ENCODE results near the gene TKTL1. TPM values are rescaled to one million over a fixed set of nuclear protein-coding genes. Genes with fewer than 3 reads are reported as not detected.

The TKTL1 gene
- total RNA-seq, 2 experiments from 2014 or later: 1.7 to 2.3 TPM

GRCh38 chrX:154371017-154371788, 75.6 kb downstream of the TKTL1 start:
- Mint-ChIP-seq H3K27ac (peak overlapping the region; percentile 80), H3K36me3 (ENCODE audit: low read depth) (peaks cover 32% of the 10 kb centered on the region), H3K9me3 (no peaks in the 10 kb centered on the region), H3K4me3 (peak overlapping the region; percentile 96), H3K4me1 (ENCODE audit: low read depth) (peaks cover 22% of the 10 kb centered on the region), H3K27me3 (no peaks in the 10 kb centered on the region)
- Histone ChIP-seq H3K27ac (ENCODE audit: low read depth in 1 of 2, low read length in 2 of 2) (peak overlapping the region in 1 of 2 donors; percentile 96), H3K36me3 (ENCODE audit: insufficient read depth, low read length) (peaks cover 21% of the 10 kb centered on the region), H3K27me3 (ENCODE audit: control insufficient read depth in 1 of 2, insufficient read depth in 2 of 2, low read length in 2 of 2) (no peaks in the 10 kb centered on the region), H3K4me1 (ENCODE audit: insufficient read depth, low read length) (peaks cover 58% of the 10 kb centered on the region), H3K9me3 (ENCODE audit: control insufficient read depth in 1 of 2, insufficient read depth in 1 of 2, low read length in 2 of 2) (no peaks in the 10 kb centered on the region), H3K4me3 (ENCODE audit: low read length) (peak overlapping the region; percentile 77)
- POLR2A ChIA-PET: interaction anchor here (0.7 to 3.1 kb wide), 17 partner anchors 8 to 400 kb away, joined by 3 to 34 read pairs (median 5); partner anchors contain the start of genes EMD, FAM3A, HCFC1 and RPL10
- CTCF ChIA-PET: interaction anchor here (1.3 kb wide), 1 partner anchor 27 kb away, joined by 3 read pairs; the partner anchor contains the start of gene RPL10
- peak; percentile 84 to 96 (median 90) for DNase-seq
- no peak for TF ChIP-seq CTCF (IDR thresholded peaks at IDR 0.05)
- intact Hi-C loops (cut with DNase I, micrococcal nuclease): loop anchor here (2.0 to 10.0 kb wide), 4 partner anchors 44 to 400 kb away; partner anchors contain the start of genes HCFC1 (in 1 of the 2), IRAK1 (in 1 of the 2) and MECP2 (in 1 of the 2)
- ATAC-seq (ENCODE audit: poor library complexity): peak; percentile 65

- CTCF ChIA-PET: no interaction called here
- Mint-ChIP-seq H3K36me3 (ENCODE audit: low read depth) (peaks cover 25% of the 10 kb centered on the region), H3K4me3 (peak overlapping the region; percentile 87), H3K4me1 (ENCODE audit: low read depth) (peaks cover 21% of the 10 kb centered on the region), H3K27me3 (no peaks in the 10 kb centered on the region), H3K9me3 (no peaks in the 10 kb centered on the region), H3K27ac (peak overlapping the region; percentile 87)
- ATAC-seq (ENCODE audit: poor library complexity) (no peak), DNase-seq (no peak)
- POLR2A ChIA-PET: interaction anchor here (0.8 kb wide), 1 partner anchor 27 kb away, joined by 4 read pairs; the partner anchor contains the start of gene RPL10
- peaks cover 15% of the 10 kb centered on the region for H3K36me3 ChIP-seq (ENCODE audit: insufficient read depth, low read length)
- no peaks in the 10 kb centered on the region for H3K27me3 ChIP-seq (ENCODE audit: control insufficient read depth in 1 of 2, insufficient read depth in 2 of 2, low read length in 2 of 2)
- TF ChIP-seq CTCF (IDR thresholded peaks at IDR 0.05): no peak
- intact Hi-C loops (cut with DNase I, micrococcal nuclease): loop anchor here (2.0 to 10.0 kb wide), 5 partner anchors 45 to 401 kb away; partner anchors contain the start of genes HCFC1 (in 1 of the 2), IRAK1 (in 1 of the 2) and MECP2 (in 1 of the 2)
- H3K4me1 ChIP-seq (ENCODE audit: insufficient read depth, low read length): peaks cover 58% of the 10 kb centered on the region
- H3K4me3 ChIP-seq (ENCODE audit: low read length): peak overlapping the region; percentile 58
- no peaks in the 10 kb centered on the region for H3K9me3 ChIP-seq (ENCODE audit: control insufficient read depth in 1 of 2, insufficient read depth in 1 of 2, low read length in 2 of 2)
- peak overlapping the region; percentile 29 to 59 for H3K27ac ChIP-seq (ENCODE audit: low read depth in 1 of 2, low read length in 2 of 2)
These were observed 76.2 kb downstream of the TKTL1 start for GRCh38 chrX:154371789-154372300.

- DNase-seq: peak in 4 of 14 experiments; percentile 26 to 70 (median 58)
- Mint-ChIP-seq H3K4me3 (peak overlapping the region; percentile 87), H3K27me3 (no peaks in the 10 kb centered on the region), H3K4me1 (ENCODE audit: low read depth) (peaks cover 17% of the 10 kb centered on the region), H3K9me3 (no peaks in the 10 kb centered on the region), H3K36me3 (ENCODE audit: low read depth) (peaks cover 21% of the 10 kb centered on the region), H3K27ac (peak overlapping the region; percentile 87)
- H3K27me3 ChIP-seq (ENCODE audit: control insufficient read depth in 1 of 2, insufficient read depth in 2 of 2, low read length in 2 of 2): no peaks in the 10 kb centered on the region
- ChIA-PET CTCF (interaction anchor here (1.1 to 2.1 kb wide), 3 partner anchors 25 to 162 kb away, joined by 3 to 7 read pairs (median 3); partner anchors contain the start of gene ATP6AP1), POLR2A (interaction anchor here (0.8 to 2.1 kb wide), 5 partner anchors 9 to 65 kb away, joined by 3 to 8 read pairs (median 4); partner anchors contain the start of gene RPL10)
- no peak for TF ChIP-seq CTCF (IDR thresholded peaks at IDR 0.05)
- no peak for ATAC-seq (ENCODE audit: poor library complexity)
- H3K36me3 ChIP-seq (ENCODE audit: insufficient read depth, low read length): peaks cover 7% of the 10 kb centered on the region
- peak overlapping the region in 1 of 2 donors; percentile 29 for H3K27ac ChIP-seq (ENCODE audit: low read depth in 1 of 2, low read length in 2 of 2)
- intact Hi-C loops (cut with DNase I, micrococcal nuclease): loop anchor here (2.0 to 10.0 kb wide), 4 partner anchors 45 to 358 kb away; partner anchors contain the start of genes IRAK1 (in 1 of the 2) and MECP2 (in 1 of the 2)
- H3K4me3 ChIP-seq (ENCODE audit: low read length): peak overlapping the region; percentile 58
- no peaks in the 10 kb centered on the region for H3K9me3 ChIP-seq (ENCODE audit: control insufficient read depth in 1 of 2, insufficient read depth in 1 of 2, low read length in 2 of 2)
- H3K4me1 ChIP-seq (ENCODE audit: insufficient read depth, low read length): peaks cover 58% of the 10 kb centered on the region
These were observed 77.0 kb downstream of the TKTL1 start for GRCh38 chrX:154372612-154373022.
